ENCODE measurements around the gene ZNF835.

ZNF835 gene

GRCh38 chr19:56643460-56643955, 28.0 kb downstream of the ZNF835 start:
- TF ChIP-seq TAF1 (IDR thresholded peaks at IDR 0.05; ENCODE audit: borderline replicate concordance, insufficient read depth, low read length) (no peak), POLR2AphosphoS5 (IDR thresholded peaks at IDR 0.05; ENCODE audit: low read depth, low read length) (no peak), REST (IDR thresholded peaks at IDR 0.05; ENCODE audit: insufficient read depth in 1 of 2, low read depth in 2 of 2, low read length in 2 of 2) (no peak), FOXP2 (optimal IDR thresholded peaks at IDR 0.05; ENCODE audit: borderline replicate concordance, extremely low read depth, extremely low read length, insufficient read depth) (no peak), SIN3A (IDR thresholded peaks at IDR 0.05; ENCODE audit: borderline replicate concordance, insufficient read depth, low read length) (no peak)

GRCh38 chr19:56642711-56643459, 28.7 kb downstream of the ZNF835 start, which contains the start of gene SMIM17:
Gene SMIM17 (plus strand): TSS chr19:56643159. CDS start chr19:56645668, 2,509 bp downstream.
- TF ChIP-seq POLR2AphosphoS5 (IDR thresholded peaks at IDR 0.05; ENCODE audit: low read depth, low read length) (no peak), SIN3A (IDR thresholded peaks at IDR 0.05; ENCODE audit: borderline replicate concordance, insufficient read depth, low read length) (no peak), FOXP2 (optimal IDR thresholded peaks at IDR 0.05; ENCODE audit: borderline replicate concordance, extremely low read depth, extremely low read length, insufficient read depth) (no peak), TAF1 (IDR thresholded peaks at IDR 0.05; ENCODE audit: borderline replicate concordance, insufficient read depth, low read length) (no peak), REST (IDR thresholded peaks at IDR 0.05; ENCODE audit: insufficient read depth in 1 of 2, low read depth in 2 of 2, low read length in 2 of 2) (no peak)

- TF ChIP-seq REST (IDR thresholded peaks at IDR 0.05; ENCODE audit: insufficient read depth in 1 of 2, low read depth in 2 of 2, low read length in 2 of 2) (peak; percentile 77 to 93), SIN3A (IDR thresholded peaks at IDR 0.05; ENCODE audit: borderline replicate concordance, insufficient read depth, low read length) (no peak)
Observed at GRCh38 chr19:56639217-56639616, 32.3 kb downstream of the ZNF835 start.

GRCh38 chr19:56637976-56638555, 33.5 kb downstream of the ZNF835 start:
- TF ChIP-seq SIN3A (IDR thresholded peaks at IDR 0.05; ENCODE audit: borderline replicate concordance, insufficient read depth, low read length) (peak; percentile 100), FOXP2 (optimal IDR thresholded peaks at IDR 0.05; ENCODE audit: borderline replicate concordance, extremely low read depth, extremely low read length, insufficient read depth) (no peak), TAF1 (IDR thresholded peaks at IDR 0.05; ENCODE audit: borderline replicate concordance, insufficient read depth, low read length) (no peak), REST (IDR thresholded peaks at IDR 0.05; ENCODE audit: insufficient read depth in 1 of 2, low read depth in 2 of 2, low read length in 2 of 2) (peak; percentile 98 to 99)

Measured in PFSK-1 (cell line).